HepG2 (cell line): ENCODE data around the gene STX4. TPM values are rescaled to one million over a fixed set of nuclear protein-coding genes. Genes with fewer than 3 reads are reported as not detected.

ENCODE experiments used
- CSRNP1 ChIP-seq: sonication (generic); formaldehyde crosslinking; IDR thresholded peaks from 2 replicates; pipeline ENCODE4 v1.8.1; 2023; ENCODE audit warnings: mild to moderate bottlenecking, missing genetic modification reagents
- FOXP4 ChIP-seq: sonication (generic); formaldehyde crosslinking; IDR thresholded peaks from 2 replicates; pipeline ENCODE4 v1.4.0; 2020; ENCODE audit warnings: missing genetic modification reagents
- KDM4B ChIP-seq: sonication (generic); formaldehyde crosslinking; IDR thresholded peaks from 2 replicates; pipeline ENCODE4 v1.4.0; 2020; ENCODE audit warnings: missing genetic modification reagents
- KDM5B ChIP-seq: sonication (generic); formaldehyde crosslinking; IDR thresholded peaks from 2 replicates; pipeline ENCODE4 v1.4.0; 2020; ENCODE audit warnings: missing genetic modification reagents, mild to moderate bottlenecking, borderline replicate concordance
- RCOR2 ChIP-seq: IDR thresholded peaks from 2 replicates; pipeline ENCODE4 v1.6.1; 2016; ENCODE audit warnings: missing biosample characterization, missing genetic modification reagents
- RFX1 ChIP-seq: fragments of 450-650 bp; IDR thresholded peaks from 2 replicates; pipeline ENCODE4 v1.6.1; 2017
- SRF ChIP-seq: IDR thresholded peaks from 2 replicates; pipeline ENCODE4 v1.6.1; 2011; ENCODE audit warnings: mild to moderate bottlenecking, low read depth, low read length, moderate library complexity
- ZC3H13 ChIP-seq: sonication (generic); formaldehyde crosslinking; IDR thresholded peaks from 2 replicates; pipeline ENCODE4 v1.8.1; 2023; ENCODE audit warnings: mild to moderate bottlenecking, missing genetic modification reagents, moderate library complexity
- ZNF354B ChIP-seq: sonication (generic); formaldehyde crosslinking; IDR thresholded peaks from 2 replicates; pipeline ENCODE4 v1.8.0; 2022; ENCODE audit warnings: mild to moderate bottlenecking, missing genetic modification reagents
- ZNF546 ChIP-seq: sonication (generic); formaldehyde crosslinking; conservative IDR thresholded peaks from 2 replicates; pipeline ENCODE4 v1.8.1; 2023; ENCODE audit warnings: mild to moderate bottlenecking, missing genetic modification reagents
- ZNF652 ChIP-seq: IDR thresholded peaks from 2 replicates; pipeline ENCODE4 v1.6.1; 2016; ENCODE audit warnings: low read depth, borderline replicate concordance
- ZZZ3 ChIP-seq: sonication (generic); formaldehyde crosslinking; IDR thresholded peaks from 2 replicates; pipeline ENCODE4 v1.4.0; 2020; ENCODE audit warnings: missing genetic modification reagents, mild to moderate bottlenecking, borderline replicate concordance
- polyA plus RNA-seq, 8 experiments: library from polyadenylated mRNA; depleted of rRNA in 3 of 8; stranded (reverse) in 7 of 8; unstranded in 1 of 8; fragments of >200 nt; fragmentation: Illumina TruSeq in 4 of 8; extraction: Trizol in 4 of 8; gene quantifications; 2 replicates each; pipeline versions ENCODE4 v1.2.1 to v1.2.3, GENCODE V29; 2011 to 2016; ENCODE audit warnings: low read depth in 4 of 8, missing spikeins in 1 of 8, mixed read lengths in 1 of 8; ENCODE audit not compliant: insufficient read depth in 1 of 8
- total RNA-seq, 5 experiments: library from RNA; depleted of rRNA; stranded (reverse); fragments of >200 nt; fragmentation: Illumina TruSeq; extraction: Trizol; gene quantifications; 2 replicates each; pipeline ENCODE4 v1.2.3, GENCODE V29; 2016; ENCODE audit warnings: low read depth in 1 of 5
- TF ChIP-seq, protein P1 (sequence below): sonication (generic); formaldehyde crosslinking; IDR thresholded peaks from 2 replicates; pipeline ENCODE4 v1.9.0; 2021; ENCODE audit warnings: missing genetic modification reagents, mild to moderate bottlenecking, borderline replicate concordance
- TF ChIP-seq, protein P2 (sequence below): sonication (generic); formaldehyde crosslinking; IDR thresholded peaks from 2 replicates; pipeline ENCODE4 v1.5.0; 2020; ENCODE audit warnings: missing genetic modification reagents, mild to moderate bottlenecking, borderline replicate concordance
- TF ChIP-seq, protein P3 (sequence below): sonication (generic); formaldehyde crosslinking; IDR thresholded peaks from 2 replicates; pipeline ENCODE4 v1.4.0; 2020; ENCODE audit warnings: missing genetic modification reagents
- TF ChIP-seq, protein P4 (sequence below): sonication (generic); formaldehyde crosslinking; IDR thresholded peaks from 2 replicates; pipeline ENCODE4 v1.4.0; 2020; ENCODE audit warnings: missing genetic modification reagents

Gene STX4
- total and polyA plus RNA-seq, 2 of the 13 experiments (the other 11 are each of a cell fraction or from before 2014, with no cell fraction given) = 29.2 to 34.6 TPM

DNA sequence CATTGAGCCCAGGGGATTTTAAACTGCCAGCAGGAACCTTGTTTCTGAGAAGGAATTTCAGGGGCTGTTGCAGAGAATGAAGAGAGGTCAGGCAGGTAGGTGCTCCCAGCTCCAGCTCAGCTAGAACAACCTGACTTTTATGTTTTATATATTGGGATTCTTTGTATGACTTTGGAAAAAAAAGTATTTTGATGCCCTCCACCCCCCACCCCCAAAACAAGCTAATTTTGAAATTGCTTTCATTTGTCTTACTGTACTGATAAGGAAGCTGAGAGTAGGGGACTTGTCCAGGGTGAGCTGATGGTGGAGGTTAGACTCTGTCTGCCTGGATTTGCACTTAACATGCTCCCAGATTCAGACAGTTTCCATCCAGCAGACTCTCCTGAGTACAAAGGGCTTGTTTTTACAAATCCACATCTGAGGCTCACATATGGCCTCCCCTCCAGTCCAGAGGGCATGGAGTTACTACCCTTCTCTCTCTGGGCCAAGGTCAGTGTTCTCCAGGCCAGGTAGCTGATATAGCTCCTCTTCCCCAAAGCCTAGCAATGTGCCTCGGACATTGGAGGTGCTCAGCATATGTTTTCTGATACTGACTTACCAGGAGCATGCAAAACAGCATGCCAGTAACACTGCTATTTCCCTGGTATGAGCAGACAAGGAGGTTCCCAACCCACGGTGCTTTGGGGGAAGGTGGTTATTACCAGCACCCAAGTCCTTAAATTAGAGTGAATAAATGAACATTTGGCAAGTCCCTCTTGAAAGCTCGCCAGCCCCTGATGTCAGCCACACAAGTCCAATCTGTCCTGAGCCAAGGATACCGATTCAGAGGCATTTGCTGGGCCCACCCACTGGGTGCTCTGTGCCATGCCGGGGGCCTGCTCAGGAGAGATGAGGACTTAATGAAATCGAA lies 34.3 kb upstream of the STX4 start (continued):
- no peak for TF ChIP-seq KDM4B (CRISPR knock-in tag)
- TF ChIP-seq, protein P1, sequence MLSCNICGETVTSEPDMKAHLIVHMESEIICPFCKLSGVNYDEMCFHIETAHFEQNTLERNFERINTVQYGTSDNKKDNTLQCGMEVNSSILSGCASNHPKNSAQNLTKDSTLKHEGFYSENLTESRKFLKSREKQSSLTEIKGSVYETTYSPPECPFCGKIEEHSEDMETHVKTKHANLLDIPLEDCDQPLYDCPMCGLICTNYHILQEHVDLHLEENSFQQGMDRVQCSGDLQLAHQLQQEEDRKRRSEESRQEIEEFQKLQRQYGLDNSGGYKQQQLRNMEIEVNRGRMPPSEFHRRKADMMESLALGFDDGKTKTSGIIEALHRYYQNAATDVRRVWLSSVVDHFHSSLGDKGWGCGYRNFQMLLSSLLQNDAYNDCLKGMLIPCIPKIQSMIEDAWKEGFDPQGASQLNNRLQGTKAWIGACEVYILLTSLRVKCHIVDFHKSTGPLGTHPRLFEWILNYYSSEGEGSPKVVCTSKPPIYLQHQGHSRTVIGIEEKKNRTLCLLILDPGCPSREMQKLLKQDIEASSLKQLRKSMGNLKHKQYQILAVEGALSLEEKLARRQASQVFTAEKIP = no peak
- no peak for TF ChIP-seq ZNF546
- peak; percentile 32; the same call in 1 of the 2 replicates for TF ChIP-seq RCOR2
- TF ChIP-seq, protein P2, sequence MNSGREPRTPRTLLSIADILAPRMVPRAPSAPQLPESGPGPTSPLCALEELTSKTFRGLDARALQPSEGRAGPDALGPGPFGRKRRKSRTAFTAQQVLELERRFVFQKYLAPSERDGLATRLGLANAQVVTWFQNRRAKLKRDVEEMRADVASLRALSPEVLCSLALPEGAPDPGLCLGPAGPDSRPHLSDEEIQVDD (CRISPR knock-in tag) = no peak
- TF ChIP-seq ZC3H13 (CRISPR knock-in tag) = no peak
- no peak; the same call in 1 of the 2 replicates for TF ChIP-seq FOXP4
- TF ChIP-seq, protein P3, sequence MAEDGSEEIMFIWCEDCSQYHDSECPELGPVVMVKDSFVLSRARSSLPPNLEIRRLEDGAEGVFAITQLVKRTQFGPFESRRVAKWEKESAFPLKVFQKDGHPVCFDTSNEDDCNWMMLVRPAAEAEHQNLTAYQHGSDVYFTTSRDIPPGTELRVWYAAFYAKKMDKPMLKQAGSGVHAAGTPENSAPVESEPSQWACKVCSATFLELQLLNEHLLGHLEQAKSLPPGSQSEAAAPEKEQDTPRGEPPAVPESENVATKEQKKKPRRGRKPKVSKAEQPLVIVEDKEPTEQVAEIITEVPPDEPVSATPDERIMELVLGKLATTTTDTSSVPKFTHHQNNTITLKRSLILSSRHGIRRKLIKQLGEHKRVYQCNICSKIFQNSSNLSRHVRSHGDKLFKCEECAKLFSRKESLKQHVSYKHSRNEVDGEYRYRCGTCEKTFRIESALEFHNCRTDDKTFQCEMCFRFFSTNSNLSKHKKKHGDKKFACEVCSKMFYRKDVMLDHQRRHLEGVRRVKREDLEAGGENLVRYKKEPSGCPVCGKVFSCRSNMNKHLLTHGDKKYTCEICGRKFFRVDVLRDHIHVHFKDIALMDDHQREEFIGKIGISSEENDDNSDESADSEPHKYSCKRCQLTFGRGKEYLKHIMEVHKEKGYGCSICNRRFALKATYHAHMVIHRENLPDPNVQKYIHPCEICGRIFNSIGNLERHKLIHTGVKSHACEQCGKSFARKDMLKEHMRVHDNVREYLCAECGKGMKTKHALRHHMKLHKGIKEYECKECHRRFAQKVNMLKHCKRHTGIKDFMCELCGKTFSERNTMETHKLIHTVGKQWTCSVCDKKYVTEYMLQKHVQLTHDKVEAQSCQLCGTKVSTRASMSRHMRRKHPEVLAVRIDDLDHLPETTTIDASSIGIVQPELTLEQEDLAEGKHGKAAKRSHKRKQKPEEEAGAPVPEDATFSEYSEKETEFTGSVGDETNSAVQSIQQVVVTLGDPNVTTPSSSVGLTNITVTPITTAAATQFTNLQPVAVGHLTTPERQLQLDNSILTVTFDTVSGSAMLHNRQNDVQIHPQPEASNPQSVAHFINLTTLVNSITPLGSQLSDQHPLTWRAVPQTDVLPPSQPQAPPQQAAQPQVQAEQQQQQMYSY (CRISPR knock-in tag) = no peak
- no peak for TF ChIP-seq ZNF354B (CRISPR knock-in tag)
- TF ChIP-seq KDM5B = no peak
- TF ChIP-seq RFX1 = no peak
- no peak for TF ChIP-seq ZNF652 (CRISPR knock-in tag)
- TF ChIP-seq SRF = no peak
- TF ChIP-seq ZZZ3 (CRISPR knock-in tag) = no peak
- TF ChIP-seq, protein P4, sequence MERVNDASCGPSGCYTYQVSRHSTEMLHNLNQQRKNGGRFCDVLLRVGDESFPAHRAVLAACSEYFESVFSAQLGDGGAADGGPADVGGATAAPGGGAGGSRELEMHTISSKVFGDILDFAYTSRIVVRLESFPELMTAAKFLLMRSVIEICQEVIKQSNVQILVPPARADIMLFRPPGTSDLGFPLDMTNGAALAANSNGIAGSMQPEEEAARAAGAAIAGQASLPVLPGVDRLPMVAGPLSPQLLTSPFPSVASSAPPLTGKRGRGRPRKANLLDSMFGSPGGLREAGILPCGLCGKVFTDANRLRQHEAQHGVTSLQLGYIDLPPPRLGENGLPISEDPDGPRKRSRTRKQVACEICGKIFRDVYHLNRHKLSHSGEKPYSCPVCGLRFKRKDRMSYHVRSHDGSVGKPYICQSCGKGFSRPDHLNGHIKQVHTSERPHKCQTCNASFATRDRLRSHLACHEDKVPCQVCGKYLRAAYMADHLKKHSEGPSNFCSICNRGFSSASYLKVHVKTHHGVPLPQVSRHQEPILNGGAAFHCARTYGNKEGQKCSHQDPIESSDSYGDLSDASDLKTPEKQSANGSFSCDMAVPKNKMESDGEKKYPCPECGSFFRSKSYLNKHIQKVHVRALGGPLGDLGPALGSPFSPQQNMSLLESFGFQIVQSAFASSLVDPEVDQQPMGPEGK (CRISPR knock-in tag) = peak; percentile 41
- no peak for TF ChIP-seq CSRNP1
